Right renal pelvis (tissue), 4 donors: ENCODE results near the gene CTIF. TPM values are rescaled to one million over a fixed set of nuclear protein-coding genes. Genes with fewer than 3 reads are reported as not detected.

Experiments
- DNase-seq, 4 donors: peaks; one replicate each; pipeline ENCODE4 v3.0.0-alpha.2; 2013; ENCODE audit warnings: low read depth in 4 of 4, low spot score in 3 of 4, missing footprints in 1 of 4
- polyA plus RNA-seq, 4 donors: library from polyadenylated mRNA; unstranded; fragments of 120-200 nt; gene quantifications; one replicate each; pipeline ENCODE4 v1.2.1, GENCODE V29; 2013; ENCODE audit not compliant: insufficient read length in 4 of 4

CTIF gene
- polyA plus RNA-seq, 4 donors: 19.1 to 21.8 (median 21.7) TPM

DNA sequence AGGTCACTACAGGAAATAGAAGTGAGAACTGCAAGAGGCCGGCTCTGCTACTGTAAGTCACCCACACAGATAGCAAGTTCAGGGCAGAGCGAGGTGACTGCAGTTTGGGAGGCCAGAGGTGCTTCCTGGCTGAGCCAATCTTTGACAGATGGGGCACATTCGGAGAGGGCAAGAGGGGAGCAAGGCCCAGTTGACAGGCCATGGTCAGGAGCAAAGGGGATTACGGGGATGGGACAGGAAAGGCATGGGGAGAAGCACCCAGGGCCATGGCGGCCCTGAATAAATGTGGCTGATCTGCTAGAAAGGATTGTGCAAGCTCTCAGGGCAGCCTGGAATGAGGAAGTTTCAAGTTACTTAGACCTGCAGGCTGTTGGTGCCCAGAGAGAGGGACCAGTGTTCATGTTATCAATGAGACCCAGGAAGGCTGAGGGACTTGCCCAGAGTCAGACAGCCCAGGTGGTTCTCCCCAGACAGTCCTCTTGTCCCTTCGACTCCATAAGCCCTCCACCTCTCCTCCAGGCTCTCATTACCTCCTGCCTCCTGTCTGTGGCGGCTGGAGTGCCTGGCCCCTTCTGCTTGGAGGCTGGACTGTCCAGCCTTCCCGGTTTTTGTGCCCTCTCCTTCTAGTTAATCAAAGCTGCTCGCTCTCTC, 123.3 kb downstream of the CTIF start:
- no peak for DNase-seq

DNA sequence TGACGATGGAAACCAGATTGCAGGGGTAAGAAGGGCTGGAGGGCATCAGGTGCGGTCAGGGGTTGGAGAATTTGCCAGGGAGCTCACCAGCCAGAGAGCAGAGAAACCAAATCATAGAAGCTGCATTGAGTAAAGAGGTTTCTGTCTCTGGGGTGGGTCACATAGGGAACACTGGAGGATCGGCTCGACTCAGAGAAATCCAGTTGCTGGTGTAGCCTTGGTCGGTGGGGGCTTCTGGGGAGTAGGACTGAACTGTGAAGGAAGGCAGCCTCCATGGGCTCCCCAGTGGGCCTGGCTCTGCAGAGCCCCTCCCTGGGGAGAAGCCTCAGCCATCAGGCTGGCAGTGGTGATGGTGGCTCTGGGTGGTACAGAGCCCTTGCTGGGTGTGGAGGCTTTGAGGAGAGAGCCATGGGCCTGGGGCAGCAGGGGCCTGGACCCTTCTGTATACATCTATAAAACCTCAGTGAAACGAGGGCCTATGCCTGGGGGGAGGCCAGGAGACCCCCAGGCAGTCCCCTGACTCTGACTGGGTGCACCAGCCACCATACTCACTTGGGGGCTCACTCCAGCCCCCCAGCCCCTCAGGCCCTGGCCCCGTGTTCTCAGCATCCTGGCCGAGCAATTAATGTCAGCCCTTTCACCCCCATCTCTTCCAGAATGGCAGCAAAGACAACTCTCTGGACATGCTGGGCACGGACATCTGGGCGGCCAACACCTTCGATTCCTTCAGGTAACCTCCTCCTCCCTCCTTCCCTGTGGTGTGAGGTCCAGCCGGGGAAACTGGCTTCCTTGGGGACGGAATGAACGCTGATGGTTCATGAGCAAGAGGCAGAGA, 124.5 kb downstream of the CTIF start:
- no peak for DNase-seq

DNA sequence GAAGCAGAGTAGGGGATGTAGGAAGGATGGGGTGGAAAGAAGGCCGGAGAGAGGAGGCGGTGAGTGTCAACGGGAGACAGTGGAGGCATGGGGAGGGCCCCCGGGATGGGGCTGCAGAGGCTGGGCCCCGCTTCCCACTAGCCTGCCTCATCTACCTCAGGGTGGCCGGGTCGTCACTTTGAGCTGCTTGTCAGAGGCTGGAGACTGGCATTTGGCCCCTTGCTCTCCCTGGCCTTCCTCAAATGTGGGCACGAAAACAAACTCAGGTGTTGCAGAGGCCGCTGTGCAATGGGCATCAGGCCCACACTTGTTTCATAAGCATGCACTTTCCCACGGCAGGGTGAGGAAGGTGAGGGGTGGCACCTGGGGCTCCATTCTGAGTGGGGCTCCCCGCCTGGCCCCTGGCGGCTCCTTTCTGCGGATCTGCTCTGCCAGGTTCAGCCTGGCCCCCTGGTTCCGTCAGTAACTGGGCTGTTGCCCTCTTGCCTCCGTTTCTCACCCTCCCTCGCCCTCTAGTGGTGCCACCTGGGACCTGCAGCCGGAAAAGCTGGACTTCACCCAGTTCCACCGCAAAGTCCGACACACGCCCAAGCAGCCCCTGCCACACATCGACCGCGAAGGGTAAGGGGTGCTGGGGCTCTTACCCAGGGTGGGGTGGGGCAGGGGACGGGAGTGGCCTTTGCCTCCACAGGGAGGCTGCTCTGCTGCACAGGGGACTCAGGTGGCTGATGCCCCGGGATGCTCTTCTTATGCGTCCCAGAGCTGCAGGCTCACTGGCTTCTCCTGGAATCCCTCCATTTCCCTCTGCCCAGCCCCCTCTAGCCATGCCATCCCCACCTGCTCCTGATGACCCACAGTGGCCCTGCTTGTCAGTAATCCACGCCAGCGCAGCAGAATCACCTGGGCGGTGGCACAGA, 125.4 kb downstream of the CTIF start:
- no peak for DNase-seq

- DNase-seq: no peak
Measured at GRCh38 chr18:48665654-48666053, 126.8 kb downstream of the CTIF start.

DNA sequence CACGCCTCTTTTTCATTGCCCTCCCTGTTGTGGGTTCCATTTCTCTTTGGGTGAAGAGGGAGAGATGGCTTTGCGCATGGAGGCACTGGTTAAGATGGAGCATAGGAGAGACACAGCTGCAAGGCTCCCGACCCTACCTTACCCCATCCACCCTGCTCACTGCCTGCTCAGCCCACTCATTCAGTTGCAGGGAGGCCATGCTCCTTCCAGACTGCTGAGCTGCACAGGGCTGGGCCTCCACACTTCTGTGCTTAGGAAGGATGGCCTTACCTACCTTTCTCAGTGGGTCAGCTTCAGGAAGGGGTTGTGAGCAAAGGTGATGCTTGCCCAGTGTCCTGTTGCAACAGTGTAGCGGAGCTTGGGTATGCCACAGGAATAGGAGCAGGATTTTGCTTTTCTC, 127.8 kb downstream of the CTIF start:
- no peak for DNase-seq

- DNase-seq: no peak
Measured at GRCh38 chr18:48667276-48668254, 128.7 kb downstream of the CTIF start.

GRCh38 chr18:48668466-48669179, 129.8 kb downstream of the CTIF start:
- DNase-seq: no peak

DNA sequence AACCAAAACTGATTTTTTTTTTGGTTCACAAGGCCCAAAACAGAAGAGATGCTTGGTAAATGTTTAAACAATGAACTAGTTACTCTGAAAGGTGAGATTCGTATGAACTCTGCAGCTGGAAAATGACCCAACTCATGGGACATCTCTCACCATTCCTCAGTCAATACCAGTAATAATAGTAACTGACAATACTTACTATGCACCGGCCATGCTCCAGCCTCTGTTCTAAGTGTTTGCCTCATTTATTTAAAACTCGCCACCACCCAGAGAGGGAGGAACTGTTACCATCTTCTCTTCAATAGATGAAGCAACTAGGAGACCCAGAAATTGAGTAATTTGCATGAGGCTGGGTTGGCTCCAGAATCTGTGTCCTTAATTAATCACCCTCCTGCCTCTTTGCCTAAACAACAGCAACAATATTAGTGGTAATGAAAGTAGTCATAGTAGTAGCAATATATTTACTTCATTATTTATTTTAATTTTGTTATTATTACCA, 130.4 kb downstream of the CTIF start:
- DNase-seq: no peak

GRCh38 chr18:48669991-48670750, 131.3 kb downstream of the CTIF start:
- DNase-seq: no peak

- no peak for DNase-seq
Measured at GRCh38 chr18:48670751-48671560, 132.1 kb downstream of the CTIF start.

GRCh38 chr18:48671561-48671945, 132.7 kb downstream of the CTIF start:
- DNase-seq: no peak

GRCh38 chr18:48672671-48673340, 134.0 kb downstream of the CTIF start:
- no peak for DNase-seq

GRCh38 chr18:48673456-48673852, 134.6 kb downstream of the CTIF start:
- no peak for DNase-seq

DNA sequence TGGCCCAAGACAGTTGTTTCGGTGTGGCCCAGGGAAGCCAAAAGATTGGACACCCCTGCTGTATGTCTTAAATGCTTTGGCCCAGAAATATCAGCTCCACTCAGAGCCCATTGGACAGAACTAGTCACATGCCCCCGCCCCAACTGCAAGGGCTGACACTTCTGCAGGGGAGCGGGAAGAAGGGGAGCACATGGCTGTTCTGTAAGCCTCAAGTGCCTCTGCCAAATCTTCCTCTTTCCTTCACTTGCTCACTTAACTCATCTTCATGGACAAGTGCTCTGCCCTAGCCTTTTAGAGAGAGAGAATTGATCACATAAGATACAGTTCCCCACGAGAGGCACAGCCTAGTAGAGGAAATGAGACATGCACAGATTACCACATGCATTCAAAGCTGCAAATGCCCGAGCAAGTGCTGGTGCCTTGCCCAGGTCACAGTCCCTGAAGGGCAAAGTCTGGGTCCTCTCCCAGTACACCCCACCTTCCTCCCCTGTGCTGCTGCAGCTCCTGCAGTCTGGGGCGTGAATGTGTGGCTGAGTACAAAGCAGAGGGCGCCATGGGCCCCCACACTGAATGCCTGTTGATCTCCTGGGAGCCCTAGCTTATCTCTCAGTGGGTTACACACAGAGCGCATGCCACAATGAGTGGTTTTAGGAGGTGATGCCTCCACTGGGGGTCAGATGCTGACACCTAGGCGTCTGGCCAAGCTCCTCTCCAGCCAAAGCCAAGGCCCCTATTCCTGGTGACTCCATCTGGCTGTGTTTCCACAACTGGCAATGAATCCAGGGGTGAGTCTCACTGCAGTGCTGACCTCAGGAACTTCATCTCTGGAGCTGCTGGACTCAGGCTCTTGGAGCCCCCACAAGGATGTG, 135.3 kb downstream of the CTIF start:
- DNase-seq: no peak

GRCh38 chr18:48674758-48675351, 136.0 kb downstream of the CTIF start:
- no peak for DNase-seq

DNA sequence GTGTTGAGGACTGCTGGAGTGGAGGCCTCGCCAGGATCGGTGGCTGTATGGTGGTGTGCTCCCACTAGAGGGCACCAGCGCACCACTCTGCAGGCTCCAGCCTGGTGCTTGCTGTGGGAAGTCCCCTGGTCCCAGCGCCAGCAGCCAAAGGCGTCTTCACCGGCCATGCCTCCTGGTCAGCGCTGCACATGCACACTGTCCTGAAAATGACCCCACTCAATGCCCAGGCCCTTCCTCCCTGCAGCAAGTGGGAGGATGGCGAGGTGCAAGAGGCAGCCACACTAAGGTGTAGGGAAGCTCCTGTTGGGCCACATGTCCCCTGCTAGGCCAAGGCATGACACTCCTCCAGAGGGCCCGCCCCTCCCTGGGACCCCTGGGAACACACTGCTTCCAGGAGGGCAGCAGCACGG, 136.5 kb downstream of the CTIF start:
- peak; percentile 58 to 76 (median 66) for DNase-seq
